IMR-90 (cell line): Measurements from ENCODE around the gene PSMD8. TPM values are rescaled to one million over a fixed set of nuclear protein-coding genes. Genes with fewer than 3 reads are reported as not detected.

Source experiments
- ATAC-seq: fragments of 200-7000 bp; cut with Tn5 transposase; 2 replicates; pipeline ENCODE4 v1.9.1; 2020; ENCODE audit warnings: low read depth, mild to moderate bottlenecking, moderate library complexity
- BruUV-seq: library from RNA; stranded (reverse); fragments of 400-500 nt; replicated peaks from 2 replicates; lab custom pipeline; 2021; lab: Mats Ljungman, UMichigan
- CTCF ChIA-PET: fragments of 300-600 bp; formaldehyde crosslinking; extraction: SDS; loops from one replicate; lab custom pipeline; 2021; ENCODE audit warnings: antibody characterized with exemption; lab: Yijun Ruan, JAX
- POLR2A ChIA-PET: fragments of 300-600 bp; sonication (Branson Sonifier 250); formaldehyde crosslinking; loops from one replicate; lab custom pipeline; 2022; ENCODE audit warnings: antibody characterized with exemption; ENCODE audit not compliant: unreplicated experiment; lab: Charles Lee
- DNase-seq: peaks from one replicate; pipeline ENCODE4 v3.0.0; 2013
- H2AFZ ChIP-seq: replicated peaks from 2 replicates; pipeline ENCODE3; 2013; ENCODE audit warnings: low read length, mild to moderate bottlenecking; ENCODE audit not compliant: poor library complexity
- H2AK5ac ChIP-seq: 2 replicates; pipeline ENCODE4 v1.6.1; 2013; ENCODE audit warnings: low read depth, low read length, inconsistent platforms
- H2AK9ac ChIP-seq: replicated peaks from 2 replicates; pipeline ENCODE3; 2013; ENCODE audit warnings: mild to moderate bottlenecking, low read depth, low read length, moderate library complexity; ENCODE audit not compliant: poor library complexity
- H2BK120ac ChIP-seq: 2 replicates; pipeline ENCODE4 v1.6.1; 2013; ENCODE audit warnings: low read depth, low read length, inconsistent platforms
- H2BK15ac ChIP-seq: 3 replicates; pipeline ENCODE4 v1.6.1; 2013; ENCODE audit warnings: low read depth, low read length, inconsistent platforms
- H2BK20ac ChIP-seq: 2 replicates; pipeline ENCODE4 v1.6.1; 2013; ENCODE audit warnings: low read depth, mild to moderate bottlenecking, inconsistent platforms, low read length, moderate library complexity
- H2BK5ac ChIP-seq: 2 replicates; pipeline ENCODE4 v1.6.1; 2013; ENCODE audit warnings: mild to moderate bottlenecking, low read depth, low read length, inconsistent platforms; ENCODE audit not compliant: poor library complexity, severe bottlenecking
- H3K14ac ChIP-seq: replicated peaks from 2 replicates; pipeline ENCODE4 v1.6.1; 2013; ENCODE audit warnings: low read depth, low read length, inconsistent platforms
- H3K18ac ChIP-seq: 2 replicates; pipeline ENCODE4 v1.6.1; 2013; ENCODE audit warnings: low read depth, low read length, control low read depth
- H3K23ac ChIP-seq: 2 replicates; pipeline ENCODE4 v1.6.1; 2013; ENCODE audit warnings: low read depth, low read length, inconsistent platforms
- H3K27ac ChIP-seq: 2 replicates; pipeline ENCODE4 v1.5.1; 2013; ENCODE audit warnings: mild to moderate bottlenecking, control low read depth, low read length; ENCODE audit not compliant: insufficient read depth
- H3K27me3 ChIP-seq: 2 replicates; pipeline ENCODE4 v1.6.1; 2013; ENCODE audit warnings: low read length; ENCODE audit not compliant: control insufficient read depth, insufficient read depth
- H3K36me3 ChIP-seq: 2 replicates; pipeline ENCODE4 v1.6.1; 2013; ENCODE audit warnings: low read length, mixed read lengths; ENCODE audit not compliant: control insufficient read depth, insufficient read depth
- H3K4ac ChIP-seq: 2 replicates; pipeline ENCODE4 v1.6.1; 2013; ENCODE audit warnings: low read depth, low read length, inconsistent platforms
- H3K4me1 ChIP-seq: 2 replicates; pipeline ENCODE4 v1.6.1; 2013; ENCODE audit warnings: low read length, mixed read lengths; ENCODE audit not compliant: control insufficient read depth, insufficient read depth
- H3K4me2 ChIP-seq: 2 replicates; pipeline ENCODE4 v1.6.1; 2013; ENCODE audit warnings: low read depth, mild to moderate bottlenecking, control low read depth, low read length, moderate library complexity
- H3K4me3 ChIP-seq: 2 replicates; pipeline ENCODE4 v1.5.1; 2013; ENCODE audit warnings: low read depth, mild to moderate bottlenecking, control low read depth, low read length, moderate library complexity; ENCODE audit not compliant: insufficient read depth
- H3K56ac ChIP-seq: 2 replicates; pipeline ENCODE4 v1.6.1; 2013; ENCODE audit warnings: low read length, inconsistent platforms; ENCODE audit not compliant: insufficient read depth; ENCODE audit errors: extremely low read depth
- H3K79me1 ChIP-seq, 2 experiments: 2 replicates each; pipeline ENCODE4 v1.6.1; 2013; ENCODE audit warnings: low read length in 2 of 2, inconsistent platforms in 1 of 2, low read depth in 1 of 2
- H3K9ac ChIP-seq: 2 replicates; pipeline ENCODE4 v1.6.1; 2013; ENCODE audit warnings: low read depth, low read length, control low read depth
- H3K9me1 ChIP-seq: 2 replicates; pipeline ENCODE4 v1.6.1; 2013; ENCODE audit warnings: low read length, inconsistent platforms; ENCODE audit not compliant: insufficient read depth
- H3K9me3 ChIP-seq: 2 replicates; pipeline ENCODE4 v1.6.1; 2013; ENCODE audit warnings: low read length; ENCODE audit not compliant: control insufficient read depth, insufficient read depth
- H4K20me1 ChIP-seq: 2 replicates; pipeline ENCODE4 v1.6.1; 2013; ENCODE audit warnings: low read length, inconsistent platforms; ENCODE audit not compliant: insufficient read depth
- H4K5ac ChIP-seq: 2 replicates; pipeline ENCODE4 v1.6.1; 2013; ENCODE audit warnings: mild to moderate bottlenecking, low read depth, low read length, control low read depth
- H4K8ac ChIP-seq, 2 experiments: 2 replicates each; pipeline ENCODE4 v1.6.1; 2013; ENCODE audit warnings: low read depth in 2 of 2, low read length in 2 of 2, control low read depth in 1 of 2, inconsistent platforms in 1 of 2
- H4K91ac ChIP-seq: 2 replicates; pipeline ENCODE4 v1.6.1; 2013; ENCODE audit warnings: low read depth, low read length, inconsistent platforms; ENCODE audit not compliant: insufficient read depth
- BHLHE40 ChIP-seq: fragments of 150-350 bp; IDR thresholded peaks from 2 replicates; pipeline ENCODE4 v1.6.1; 2016; ENCODE audit warnings: mild to moderate bottlenecking, low read depth, low read length
- CEBPB ChIP-seq: IDR thresholded peaks from 2 replicates; pipeline ENCODE4 v1.6.1; 2012; ENCODE audit warnings: low read depth, low read length, improper control_type of control experiment
- CHD1 ChIP-seq: IDR thresholded peaks from 2 replicates; pipeline ENCODE4 v1.6.1; 2012; ENCODE audit warnings: low read depth, low read length, improper control_type of control experiment
- FOS ChIP-seq: fragments of 150-350 bp; IDR thresholded peaks from 2 replicates; pipeline ENCODE4 v1.6.1; 2016; ENCODE audit warnings: low read depth, low read length
- MAFK ChIP-seq: IDR thresholded peaks from 2 replicates; pipeline ENCODE4 v1.6.1; 2012; ENCODE audit warnings: low read depth, low read length, improper control_type of control experiment
- MAZ ChIP-seq: IDR thresholded peaks from 2 replicates; pipeline ENCODE4 v1.6.1; 2012; ENCODE audit warnings: low read depth, mild to moderate bottlenecking, low read length, improper control_type of control experiment, moderate library complexity, borderline replicate concordance
- MXI1 ChIP-seq: IDR thresholded peaks from 2 replicates; pipeline ENCODE4 v1.6.1; 2012; ENCODE audit warnings: low read depth, mild to moderate bottlenecking, low read length, moderate library complexity, borderline replicate concordance
- NFE2L2 ChIP-seq: fragments of 150-350 bp; IDR thresholded peaks from 2 replicates; pipeline ENCODE4 v1.6.1; 2016; ENCODE audit warnings: low read depth, mild to moderate bottlenecking, low read length
- POLR2A ChIP-seq: IDR thresholded peaks from 2 replicates; pipeline ENCODE4 v1.6.1; 2012; ENCODE audit warnings: mild to moderate bottlenecking, low read depth, low read length
- RAD21 ChIP-seq: IDR thresholded peaks from 2 replicates; pipeline ENCODE4 v1.6.1; 2012; ENCODE audit warnings: low read length, improper control_type of control experiment
- RCOR1 ChIP-seq: IDR thresholded peaks from 2 replicates; pipeline ENCODE4 v1.6.1; 2012; ENCODE audit warnings: mild to moderate bottlenecking, low read length, improper control_type of control experiment; ENCODE audit not compliant: insufficient replicate concordance
- RFX5 ChIP-seq: IDR thresholded peaks from 2 replicates; pipeline ENCODE4 v1.8.0; 2012; ENCODE audit warnings: low read depth, mild to moderate bottlenecking, low read length, moderate library complexity
- SMC3 ChIP-seq: fragments of 150-350 bp; IDR thresholded peaks from 2 replicates; pipeline ENCODE4 v1.6.1; 2016; ENCODE audit warnings: low read depth, mild to moderate bottlenecking, antibody characterized with exemption, low read length, moderate library complexity
- USF2 ChIP-seq: fragments of 150-350 bp; IDR thresholded peaks from 2 replicates; pipeline ENCODE4 v1.6.1; 2017; ENCODE audit warnings: mild to moderate bottlenecking, antibody characterized with exemption, low read length, low read depth
- WGBS, 2 experiments: methylation state at CpG; one replicate each; pipeline versions ENCODE4 v1.1.5 to v1.1.7; 2013; ENCODE audit warnings: missing lambda C conversion rate in 2 of 2; ENCODE audit not compliant: insufficient read length in 1 of 2; ENCODE audit errors: extremely low coverage in 2 of 2; 5-methylcytosine and 5-hydroxymethylcytosine counted together
- dilution Hi-C: fragments of 300-500 bp; cut with HindIII; formaldehyde crosslinking; loops from one replicate; pipeline ENCODE4 v1.14.3; 2018; ENCODE audit warnings: low sequenced_read_pairs; ENCODE audit not compliant: unreplicated experiment
- in situ Hi-C: fragments of 300-500 bp; cut with MboI; formaldehyde crosslinking; loops from 3 replicates; pipeline ENCODE4 v1.14.3; 2019; ENCODE audit warnings: low sequenced_read_pairs, inconsistent platforms, mixed read lengths
- intact Hi-C: fragments of 100-400 bp; cut with micrococcal nuclease; formaldehyde crosslinking; loops from 2 replicates; pipeline ENCODE4 v1.10.0; 2022
- polyA plus RNA-seq, 3 experiments: library from polyadenylated mRNA; depleted of rRNA; stranded (reverse); fragments of >200 nt; gene quantifications; 2 replicates each; pipeline ENCODE4 v1.2.3, GENCODE V29; 2012; ENCODE audit warnings: low replicate concordance in 1 of 3
- total RNA-seq: library from RNA; depleted of rRNA; stranded (reverse); fragments of >200 nt; gene quantifications from 2 replicates; pipeline ENCODE4 v1.2.3, GENCODE V29; 2012
- TF ChIP-seq, protein P1 (sequence below): conservative IDR thresholded peaks from 2 replicates; pipeline ENCODE4 v1.5.1; 2012; ENCODE audit warnings: mild to moderate bottlenecking, low read depth, low read length, improper control_type of control experiment
- TF ChIP-seq, protein P2 (sequence below): fragments of 150-350 bp; IDR thresholded peaks from 2 replicates; pipeline ENCODE4 v1.6.1; 2016; ENCODE audit warnings: low read depth, mild to moderate bottlenecking, low read length, moderate library complexity, borderline replicate concordance

PSMD8 gene
- total and polyA plus RNA-seq, 2 of the 4 experiments (the other 2 are of a cell fraction) = 475 to 644 TPM

DNA sequence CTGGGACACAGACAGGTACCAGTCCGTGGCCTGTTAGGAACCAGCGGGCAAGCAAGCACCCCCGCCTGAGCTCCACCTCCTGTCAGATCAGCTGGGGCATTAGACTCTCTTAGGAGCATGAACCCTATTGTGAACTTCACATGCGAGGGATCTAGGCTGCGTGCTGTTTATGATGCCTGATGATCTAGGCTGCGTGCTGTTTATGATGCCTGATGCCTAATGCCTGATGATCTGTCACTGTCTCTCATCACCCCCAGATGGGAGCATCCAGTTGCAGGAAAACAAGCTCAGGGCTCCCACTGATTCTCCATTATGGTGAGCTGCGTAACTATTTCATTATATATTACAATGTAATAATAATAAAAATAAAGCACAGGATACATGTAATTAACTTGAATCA, 48.1 kb downstream of the PSMD8 start:
- H4K8ac ChIP-seq = no peak overlapping the region
- H3K27me3 ChIP-seq = peaks cover 40% of the 10 kb centered on the region
- H2BK5ac ChIP-seq = no peak overlapping the region
- H2BK120ac ChIP-seq = no peak overlapping the region
- H3K79me1 ChIP-seq = no peaks in the 10 kb centered on the region
- H4K5ac ChIP-seq = no peak overlapping the region
- ChIA-PET CTCF (no interaction called here), POLR2A (no interaction called here)
- H2AFZ ChIP-seq = no peak overlapping the region
- H3K4me1 ChIP-seq = no peaks in the 10 kb centered on the region
- H3K27ac ChIP-seq = no peak overlapping the region
- no TSS peak for BruUV-seq
- 64% methylated on average over 5 of the region's 7 CpGs; no CpG with 5 or more reads in 1 of the 2 experiments for WGBS, 2 experiments
- ATAC-seq (no peak), DNase-seq (no peak)
- H2BK15ac ChIP-seq = no peak overlapping the region
- TF ChIP-seq USF2 (no peak), MXI1 (no peak), NFE2L2 (no peak), MAFK (no peak), POLR2A (no peak), RFX5 (no peak), SMC3 (no peak), RAD21 (no peak), BHLHE40 (no peak), RCOR1 (no peak), FOS (no peak), CHD1 (no peak), MAZ (no peak), CEBPB (no peak)
- TF ChIP-seq, protein P1, sequence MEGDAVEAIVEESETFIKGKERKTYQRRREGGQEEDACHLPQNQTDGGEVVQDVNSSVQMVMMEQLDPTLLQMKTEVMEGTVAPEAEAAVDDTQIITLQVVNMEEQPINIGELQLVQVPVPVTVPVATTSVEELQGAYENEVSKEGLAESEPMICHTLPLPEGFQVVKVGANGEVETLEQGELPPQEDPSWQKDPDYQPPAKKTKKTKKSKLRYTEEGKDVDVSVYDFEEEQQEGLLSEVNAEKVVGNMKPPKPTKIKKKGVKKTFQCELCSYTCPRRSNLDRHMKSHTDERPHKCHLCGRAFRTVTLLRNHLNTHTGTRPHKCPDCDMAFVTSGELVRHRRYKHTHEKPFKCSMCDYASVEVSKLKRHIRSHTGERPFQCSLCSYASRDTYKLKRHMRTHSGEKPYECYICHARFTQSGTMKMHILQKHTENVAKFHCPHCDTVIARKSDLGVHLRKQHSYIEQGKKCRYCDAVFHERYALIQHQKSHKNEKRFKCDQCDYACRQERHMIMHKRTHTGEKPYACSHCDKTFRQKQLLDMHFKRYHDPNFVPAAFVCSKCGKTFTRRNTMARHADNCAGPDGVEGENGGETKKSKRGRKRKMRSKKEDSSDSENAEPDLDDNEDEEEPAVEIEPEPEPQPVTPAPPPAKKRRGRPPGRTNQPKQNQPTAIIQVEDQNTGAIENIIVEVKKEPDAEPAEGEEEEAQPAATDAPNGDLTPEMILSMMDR = no peak
- TF ChIP-seq, protein P2, sequence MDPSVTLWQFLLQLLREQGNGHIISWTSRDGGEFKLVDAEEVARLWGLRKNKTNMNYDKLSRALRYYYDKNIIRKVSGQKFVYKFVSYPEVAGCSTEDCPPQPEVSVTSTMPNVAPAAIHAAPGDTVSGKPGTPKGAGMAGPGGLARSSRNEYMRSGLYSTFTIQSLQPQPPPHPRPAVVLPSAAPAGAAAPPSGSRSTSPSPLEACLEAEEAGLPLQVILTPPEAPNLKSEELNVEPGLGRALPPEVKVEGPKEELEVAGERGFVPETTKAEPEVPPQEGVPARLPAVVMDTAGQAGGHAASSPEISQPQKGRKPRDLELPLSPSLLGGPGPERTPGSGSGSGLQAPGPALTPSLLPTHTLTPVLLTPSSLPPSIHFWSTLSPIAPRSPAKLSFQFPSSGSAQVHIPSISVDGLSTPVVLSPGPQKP = no peak
- no peaks in the 10 kb centered on the region for H4K20me1 ChIP-seq
- no peak overlapping the region for H2BK20ac ChIP-seq
- intact Hi-C loops = no loop called here
- H3K4me2 ChIP-seq = no peak overlapping the region
- H3K4ac ChIP-seq = no peak overlapping the region
- no peak overlapping the region for H3K14ac ChIP-seq
- H3K9me3 ChIP-seq = no peaks in the 10 kb centered on the region
- no peak overlapping the region for H3K56ac ChIP-seq
- 0 out of 2 replicates have a peak, but pooled peaks cover 2% of the 10 kb centered on the region for H3K9me1 ChIP-seq
- no peak overlapping the region for H3K4me3 ChIP-seq
- peak overlapping the region; percentile 13 for H2AK9ac ChIP-seq
- H2AK5ac ChIP-seq = no peak overlapping the region
- H4K91ac ChIP-seq = no peak overlapping the region
- in situ Hi-C loops = loop anchor here (25.0 kb wide), 1 partner anchor 515 kb away; the partner anchor contains the start of genes MRPS12 and SARS2
- H3K23ac ChIP-seq = no peak overlapping the region
- dilution Hi-C loops = no loop called here
- H3K18ac ChIP-seq = no peak overlapping the region
- H3K36me3 ChIP-seq = no peaks in the 10 kb centered on the region
- H3K9ac ChIP-seq = no peak overlapping the region
